Lower leg skin (tissue), 3 donors: ENCODE results near the gene SNTG2.

ENCODE experiments used
- POLR2A ChIP-seq, 2 donors: fragments of 450-650 bp; IDR thresholded peaks; one replicate each; pipeline ENCODE4 v1.6.1; 2016 to 2017; ENCODE audit warnings: antibody characterized with exemption in 2 of 2, mild to moderate bottlenecking in 1 of 2, moderate library complexity in 1 of 2
- TF ChIP-seq, protein P1 (sequence below), 3 donors: fragments of 450-650 bp; IDR thresholded peaks; one replicate each; pipeline ENCODE4 v1.5.1; 2016; ENCODE audit warnings: antibody characterized with exemption in 3 of 3, mild to moderate bottlenecking in 3 of 3, moderate library complexity in 2 of 3

DNA sequence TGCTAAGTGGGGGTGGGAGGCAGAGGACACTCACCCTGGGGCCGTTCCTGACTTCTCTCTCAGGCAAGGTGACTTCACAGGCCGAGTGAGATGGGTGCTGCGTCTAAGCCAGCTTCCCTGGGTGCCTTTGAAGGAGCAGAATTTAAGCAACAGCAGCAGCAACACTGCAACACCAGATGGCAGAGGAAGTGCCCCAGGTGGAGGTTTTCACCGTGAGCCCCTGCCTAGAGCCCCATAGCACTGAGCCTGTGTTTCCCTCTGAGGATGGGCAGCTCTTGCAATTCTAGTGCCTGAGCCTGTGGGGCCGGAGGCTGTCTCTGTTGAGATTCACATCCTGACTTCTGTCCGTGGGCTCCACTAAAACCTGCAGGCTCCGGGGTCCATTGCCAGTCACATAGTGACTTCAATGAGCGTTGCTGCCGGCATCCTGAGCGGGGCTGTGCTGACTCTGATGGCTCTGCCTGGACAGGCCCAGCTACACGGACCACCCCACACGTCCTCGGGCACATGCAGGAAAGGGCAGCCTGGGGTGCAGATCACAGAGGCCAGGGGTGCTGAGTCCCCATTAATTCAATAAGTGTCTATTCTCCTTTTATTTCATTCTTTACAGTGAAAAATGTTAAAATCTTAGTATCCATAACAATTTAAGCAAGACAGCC, 218.8 kb downstream of the SNTG2 start:
- TF ChIP-seq POLR2A (IDR thresholded peaks at IDR 0.05) = no peak
- TF ChIP-seq, protein P1, sequence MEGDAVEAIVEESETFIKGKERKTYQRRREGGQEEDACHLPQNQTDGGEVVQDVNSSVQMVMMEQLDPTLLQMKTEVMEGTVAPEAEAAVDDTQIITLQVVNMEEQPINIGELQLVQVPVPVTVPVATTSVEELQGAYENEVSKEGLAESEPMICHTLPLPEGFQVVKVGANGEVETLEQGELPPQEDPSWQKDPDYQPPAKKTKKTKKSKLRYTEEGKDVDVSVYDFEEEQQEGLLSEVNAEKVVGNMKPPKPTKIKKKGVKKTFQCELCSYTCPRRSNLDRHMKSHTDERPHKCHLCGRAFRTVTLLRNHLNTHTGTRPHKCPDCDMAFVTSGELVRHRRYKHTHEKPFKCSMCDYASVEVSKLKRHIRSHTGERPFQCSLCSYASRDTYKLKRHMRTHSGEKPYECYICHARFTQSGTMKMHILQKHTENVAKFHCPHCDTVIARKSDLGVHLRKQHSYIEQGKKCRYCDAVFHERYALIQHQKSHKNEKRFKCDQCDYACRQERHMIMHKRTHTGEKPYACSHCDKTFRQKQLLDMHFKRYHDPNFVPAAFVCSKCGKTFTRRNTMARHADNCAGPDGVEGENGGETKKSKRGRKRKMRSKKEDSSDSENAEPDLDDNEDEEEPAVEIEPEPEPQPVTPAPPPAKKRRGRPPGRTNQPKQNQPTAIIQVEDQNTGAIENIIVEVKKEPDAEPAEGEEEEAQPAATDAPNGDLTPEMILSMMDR (IDR thresholded peaks at IDR 0.05) = no peak
